H9 (cell line): ENCODE results near the gene DPH2. TPM values are rescaled to one million over a fixed set of nuclear protein-coding genes. Genes with fewer than 3 reads are reported as not detected.

Experiments used
- DNase-seq: peaks from one replicate; pipeline ENCODE4 v3.0.0-alpha.2; 2017
- H2AFZ ChIP-seq: one replicate; pipeline ENCODE4 v1.6.1; 2013; ENCODE audit warnings: mild to moderate bottlenecking, low read length, control low read depth, moderate library complexity
- H2AK5ac ChIP-seq: 2 replicates; pipeline ENCODE4 v1.6.1; 2013; ENCODE audit warnings: low read length, control low read depth, mixed read lengths; ENCODE audit not compliant: insufficient read length
- H2BK120ac ChIP-seq: one replicate; pipeline ENCODE4 v1.6.1; 2013; ENCODE audit warnings: low read depth, mild to moderate bottlenecking, low read length, control low read depth, inconsistent platforms; ENCODE audit not compliant: poor library complexity, severe bottlenecking
- H2BK12ac ChIP-seq: 2 replicates; pipeline ENCODE4 v1.6.1; 2013; ENCODE audit warnings: low read length, control low read depth, mixed read lengths, low read depth; ENCODE audit not compliant: insufficient read length
- H2BK15ac ChIP-seq: 2 replicates; pipeline ENCODE4 v1.6.1; 2013; ENCODE audit warnings: low read depth, low read length, control low read depth
- H2BK20ac ChIP-seq: one replicate; pipeline ENCODE4 v1.6.1; 2013; ENCODE audit warnings: low read depth, mild to moderate bottlenecking, low read length, control low read depth, inconsistent platforms; ENCODE audit not compliant: poor library complexity, severe bottlenecking
- H2BK5ac ChIP-seq: 2 replicates; pipeline ENCODE4 v1.6.1; 2013; ENCODE audit warnings: low read length, control low read depth, mixed read lengths; ENCODE audit not compliant: insufficient read length
- H3K14ac ChIP-seq: 2 replicates; pipeline ENCODE4 v1.6.1; 2013; ENCODE audit warnings: low read length, control low read depth; ENCODE audit not compliant: insufficient read depth
- H3K18ac ChIP-seq: 2 replicates; pipeline ENCODE4 v1.6.1; 2013; ENCODE audit warnings: low read depth, mild to moderate bottlenecking, mixed read lengths, low read length, control low read depth; ENCODE audit not compliant: insufficient read length
- H3K23ac ChIP-seq: 2 replicates; pipeline ENCODE4 v1.6.1; 2013; ENCODE audit warnings: low read length, control low read depth, mixed read lengths, low read depth; ENCODE audit not compliant: insufficient read length
- H3K23me2 ChIP-seq: 2 replicates; pipeline ENCODE4 v1.6.1; 2013; ENCODE audit warnings: low read depth, mild to moderate bottlenecking, mixed read lengths, low read length, control low read depth; ENCODE audit not compliant: insufficient read length, poor library complexity, severe bottlenecking
- H3K27ac ChIP-seq: 2 replicates; pipeline ENCODE4 v1.5.1; 2013; ENCODE audit warnings: low read length, control low read depth, mixed read lengths, low read depth; ENCODE audit not compliant: insufficient read length
- H3K27me3 ChIP-seq: 2 replicates; pipeline ENCODE4 v1.6.1; 2013; ENCODE audit warnings: low read length, control low read depth, inconsistent platforms; ENCODE audit not compliant: insufficient read depth
- H3K4ac ChIP-seq: 2 replicates; pipeline ENCODE4 v1.6.1; 2013; ENCODE audit warnings: low read depth, mild to moderate bottlenecking, control low read depth, inconsistent platforms, low read length, moderate library complexity
- H3K4me1 ChIP-seq: 2 replicates; pipeline ENCODE4 v1.6.1; 2013; ENCODE audit warnings: low read length, control low read depth, inconsistent platforms; ENCODE audit not compliant: insufficient read depth
- H3K4me2 ChIP-seq: 2 replicates; pipeline ENCODE4 v1.6.1; 2013; ENCODE audit warnings: low read length, control low read depth, mixed read lengths; ENCODE audit not compliant: insufficient read length, insufficient read depth
- H3K56ac ChIP-seq: 2 replicates; pipeline ENCODE4 v1.6.1; 2013; ENCODE audit warnings: low read depth, mild to moderate bottlenecking, mixed read lengths, low read length, control low read depth; ENCODE audit not compliant: insufficient read length
- H3K79me1 ChIP-seq: 2 replicates; pipeline ENCODE4 v1.6.1; 2013; ENCODE audit warnings: low read depth, mild to moderate bottlenecking, moderate library complexity, low read length, control low read depth, inconsistent platforms; ENCODE audit not compliant: insufficient read depth, poor library complexity, severe bottlenecking
- H3K79me2 ChIP-seq: 2 replicates; pipeline ENCODE4 v1.6.1; 2013; ENCODE audit warnings: low read length, control low read depth, inconsistent platforms; ENCODE audit not compliant: insufficient read depth
- H3K9ac ChIP-seq: 2 replicates; pipeline ENCODE4 v1.6.1; 2013; ENCODE audit warnings: low read length, control low read depth, mixed read lengths; ENCODE audit not compliant: insufficient read length; ENCODE audit errors: extremely low read depth
- H3K9me3 ChIP-seq: one replicate; pipeline ENCODE4 v1.6.1; 2013; ENCODE audit warnings: low read depth, low read length, inconsistent platforms; ENCODE audit not compliant: control insufficient read depth
- H3T11ph ChIP-seq: one replicate; pipeline ENCODE4 v1.6.1; 2013; ENCODE audit warnings: mild to moderate bottlenecking, low read length, control low read depth, inconsistent platforms
- H4K20me1 ChIP-seq: one replicate; pipeline ENCODE4 v1.6.1; 2013; ENCODE audit not compliant: control insufficient read depth, insufficient read length, insufficient read depth
- H4K5ac ChIP-seq: 2 replicates; pipeline ENCODE4 v1.6.1; 2013; ENCODE audit warnings: low read depth, mild to moderate bottlenecking, mixed read lengths, low read length, control low read depth; ENCODE audit not compliant: insufficient read length
- H4K8ac ChIP-seq: replicated peaks from 2 replicates; pipeline ENCODE4 v1.6.1; 2013; ENCODE audit warnings: low read length, control low read depth, mixed read lengths, low read depth; ENCODE audit not compliant: insufficient read length
- H4K91ac ChIP-seq: 2 replicates; pipeline ENCODE4 v1.6.1; 2013; ENCODE audit warnings: low read depth, mild to moderate bottlenecking, moderate library complexity, mixed read lengths, low read length, control low read depth; ENCODE audit not compliant: insufficient read length
- H3K27ac Mint-ChIP-seq, 3 experiments: 2 replicates in 2 of 3; 3 replicates in 1 of 3; pipeline ENCODE4 v1.8.0; 2020 to 2021; ENCODE audit warnings: mixed read lengths in 3 of 3, mild to moderate bottlenecking in 1 of 3, moderate library complexity in 1 of 3
- H3K27me3 Mint-ChIP-seq: 2 replicates; pipeline ENCODE4 v1.8.0; 2021; ENCODE audit warnings: low read depth, mild to moderate bottlenecking, moderate library complexity, mixed read lengths
- H3K36me3 Mint-ChIP-seq, 3 experiments: 2 replicates in 2 of 3; 3 replicates in 1 of 3; pipeline ENCODE4 v1.8.0; 2020 to 2021; ENCODE audit warnings: low read depth in 3 of 3, mixed read lengths in 3 of 3; ENCODE audit not compliant: insufficient read depth in 1 of 3
- H3K4me1 Mint-ChIP-seq, 2 experiments: 2 replicates each; pipeline ENCODE4 v1.8.0; 2020; ENCODE audit warnings: mixed read lengths in 2 of 2
- H3K4me3 Mint-ChIP-seq, 2 experiments: 2 replicates in 1 of 2; 3 replicates in 1 of 2; pipeline ENCODE4 v1.8.0; 2020 to 2021; ENCODE audit warnings: mild to moderate bottlenecking in 2 of 2, mixed read lengths in 2 of 2, moderate library complexity in 1 of 2
- H3K9me3 Mint-ChIP-seq, 2 experiments: 2 replicates in 1 of 2; 3 replicates in 1 of 2; pipeline ENCODE4 v1.8.0; 2020; ENCODE audit warnings: mild to moderate bottlenecking in 2 of 2, mixed read lengths in 2 of 2, moderate library complexity in 1 of 2
- CTCF ChIP-seq: fragments of 200-600 bp; sonication (generic); conservative IDR thresholded peaks from 3 replicates; pipeline ENCODE4 v1.8.0; 2021; ENCODE audit warnings: antibody characterized with exemption, mild to moderate bottlenecking
- WGBS: extraction: QIAGEN DNeasy Blood & Tissue Kit; methylation state at CpG from one replicate; pipeline ENCODE4 v1.1.7; 2013; ENCODE audit warnings: missing lambda C conversion rate, low lambda C conversion rate, mixed read lengths; ENCODE audit not compliant: insufficient read length; ENCODE audit errors: extremely low coverage; 5-methylcytosine and 5-hydroxymethylcytosine counted together
- total RNA-seq: library from RNA; stranded (reverse); gene quantifications from 2 replicates; pipeline ENCODE4 v1.2.1, GENCODE V29; 2021

The DPH2 gene
- total RNA-seq, 1 experiment from 2014 or later: 74.4 TPM

DNA sequence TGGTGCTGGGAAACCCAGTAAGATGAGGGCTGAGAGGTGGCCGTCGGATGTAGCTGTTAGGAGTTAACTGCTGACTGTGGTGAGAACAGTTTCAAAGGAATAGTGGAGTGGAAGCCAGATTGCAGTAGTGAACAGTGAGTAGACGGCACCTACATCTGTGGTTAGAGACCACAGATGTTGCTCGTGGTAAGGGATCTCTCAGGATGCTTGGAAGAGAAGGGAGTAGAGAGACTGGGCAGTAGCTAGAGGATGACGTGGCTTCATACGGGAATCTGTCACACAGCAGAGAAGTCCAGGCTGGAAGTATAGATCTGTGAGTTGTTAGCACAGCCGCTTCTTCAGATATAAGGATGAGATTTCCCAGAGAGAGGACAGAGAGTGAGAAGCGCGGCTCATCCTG, 44.0 kb upstream of the DPH2 start:
- no peak overlapping the region for H2BK20ac ChIP-seq

More for the DNA sequence above, 44.0 kb upstream of the DPH2 start:
- Mint-ChIP-seq H3K4me3 (no peak overlapping the region), H3K27ac (peak overlapping the region in 1 of 3 experiments; percentile 7; a peak in 1 of 7 replicates), H3K4me1 (peaks cover 11 to 15% of the 10 kb centered on the region in 2 experiments), H3K27me3 (no peaks in the 10 kb centered on the region; the same call in 1 of the 2 replicates), H3K9me3 (no peaks in the 10 kb centered on the region), H3K36me3 (peaks cover 6 to 15% (median 7%) of the 10 kb centered on the region in 3 experiments)
- Histone ChIP-seq H3K79me1 (no peaks in the 10 kb centered on the region), H2AK5ac (no peak overlapping the region), H4K20me1 (no peaks in the 10 kb centered on the region), H2BK5ac (no peak overlapping the region), H3K9ac (no peak overlapping the region), H3K9me3 (no peaks in the 10 kb centered on the region), H3K14ac (no peak overlapping the region), H3K27ac (no peak overlapping the region), H3K23ac (no peak overlapping the region), H3K23me2 (no peaks in the 10 kb centered on the region), H2BK120ac (no peak overlapping the region), H3K79me2 (no peaks in the 10 kb centered on the region), H4K91ac (no peak overlapping the region), H3K4ac (no peak overlapping the region), H4K5ac (no peak overlapping the region), H2AFZ (no peak overlapping the region), H3K4me2 (no peak overlapping the region), H3T11ph (no peak overlapping the region), H3K4me1 (no peaks in the 10 kb centered on the region; the same call in 1 of the 2 replicates), H2BK15ac (no peak overlapping the region), H3K27me3 (no peaks in the 10 kb centered on the region), H2BK12ac (no peak overlapping the region), H3K18ac (no peak overlapping the region), H4K8ac (no peak overlapping the region), H3K56ac (no peak overlapping the region)
- no CpG with 5 or more reads among the region's 9 CpGs for WGBS
- DNase-seq: no peak
- no peak for TF ChIP-seq CTCF
